ENCODE results near the gene HEXA. TPM values are rescaled to one million over a fixed set of nuclear protein-coding genes. Genes with fewer than 3 reads are reported as not detected.

HEXA gene
- total and polyA plus RNA-seq, 9 of the 15 experiments (the other 6 are each of a cell fraction or from before 2014, with no cell fraction given): 22.2 to 136 (median 68.9) TPM

GRCh38 chr15:72375846-72376581 is at the start of gene HEXA (continued):
- no peak for TF ChIP-seq HNRNPLL (IDR thresholded peaks at IDR 0.05; ENCODE audit: low read depth, low read length, poor library complexity, severe bottlenecking)
- no peak for TF ChIP-seq SMARCA5 (IDR thresholded peaks at IDR 0.05)
- no peak for TF ChIP-seq POLR2AphosphoS2 (IDR thresholded peaks at IDR 0.05; ENCODE audit: low read length)
- TF ChIP-seq ZNF609 (CRISPR knock-in tag; IDR thresholded peaks at IDR 0.05; ENCODE audit: borderline replicate concordance): no peak
- no peak for TF ChIP-seq ARHGAP35 (IDR thresholded peaks at IDR 0.05; ENCODE audit: partially characterized antibody)
- peak; percentile 97 for TF ChIP-seq ETS1 (conservative IDR thresholded peaks at IDR 0.05; ENCODE audit: control insufficient read depth, low read depth, low read length)
- TF ChIP-seq ZNF398 (CRISPR knock-in tag; IDR thresholded peaks at IDR 0.05): no peak
- peak; percentile 63 for TF ChIP-seq MBD2 (IDR thresholded peaks at IDR 0.05; ENCODE audit: borderline replicate concordance, low read depth)
- no peak for TF ChIP-seq WHSC1 (IDR thresholded peaks at IDR 0.05; ENCODE audit: low read length)
- peak; percentile 35; the same call in 1 of the 2 replicates for TF ChIP-seq ZNF592 (IDR thresholded peaks at IDR 0.05)
- peak; percentile 99 for TF ChIP-seq NKRF (IDR thresholded peaks at IDR 0.05; ENCODE audit: borderline replicate concordance)
